HepG2 (cell line): ENCODE data around the gene SLC5A10. TPM values are rescaled to one million over a fixed set of nuclear protein-coding genes. Genes with fewer than 3 reads are reported as not detected.

Experiments
- DR1 ChIP-seq: sonication (generic); formaldehyde crosslinking; IDR thresholded peaks from 2 replicates; pipeline ENCODE4 v1.8.0; 2021; ENCODE audit warnings: mild to moderate bottlenecking, missing genetic modification reagents, inconsistent platforms
- ISL2 ChIP-seq: sonication (generic); formaldehyde crosslinking; IDR thresholded peaks from 2 replicates; pipeline ENCODE4 v1.5.0; 2020; ENCODE audit warnings: missing genetic modification reagents
- JUNB ChIP-seq: sonication (generic); formaldehyde crosslinking; IDR thresholded peaks from 2 replicates; pipeline ENCODE4 v1.8.0; 2022; ENCODE audit warnings: missing genetic modification reagents, mild to moderate bottlenecking, borderline replicate concordance
- KAT2B ChIP-seq: fragments of 150-350 bp; IDR thresholded peaks from 2 replicates; pipeline ENCODE4 v1.6.1; 2014; ENCODE audit warnings: low read depth, low read length, borderline replicate concordance
- MED8 ChIP-seq: sonication (generic); formaldehyde crosslinking; IDR thresholded peaks from 2 replicates; pipeline ENCODE4 v1.8.1; 2023; ENCODE audit warnings: mild to moderate bottlenecking, missing genetic modification reagents; ENCODE audit not compliant: insufficient replicate concordance
- RARA ChIP-seq: IDR thresholded peaks from 2 replicates; pipeline ENCODE4 v1.6.1; 2016; ENCODE audit warnings: missing genetic modification reagents, missing compliant biosample characterization
- YEATS2 ChIP-seq: sonication (generic); formaldehyde crosslinking; IDR thresholded peaks from 2 replicates; pipeline ENCODE4 v1.4.0; 2020; ENCODE audit warnings: missing genetic modification reagents, borderline replicate concordance
- ZFP36 ChIP-seq: fragments of 150-350 bp; IDR thresholded peaks from 2 replicates; pipeline ENCODE4 v1.6.1; 2018; ENCODE audit warnings: borderline replicate concordance, low read length, low read depth; ENCODE audit not compliant: partially characterized antibody
- ZNF264 ChIP-seq: sonication (generic); formaldehyde crosslinking; IDR thresholded peaks from 2 replicates; pipeline ENCODE4 v1.4.0; 2020; ENCODE audit warnings: missing genetic modification reagents
- ZNF3 ChIP-seq: IDR thresholded peaks from 2 replicates; pipeline ENCODE4 v1.7.0; 2017; ENCODE audit warnings: inconsistent platforms
- ZNF468 ChIP-seq: sonication (generic); formaldehyde crosslinking; IDR thresholded peaks from 2 replicates; pipeline ENCODE4 v1.8.0; 2022; ENCODE audit warnings: mild to moderate bottlenecking, moderate library complexity, missing genetic modification reagents
- polyA plus RNA-seq, 8 experiments: library from polyadenylated mRNA; depleted of rRNA in 3 of 8; stranded (reverse) in 7 of 8; unstranded in 1 of 8; fragments of >200 nt; fragmentation: Illumina TruSeq in 4 of 8; extraction: Trizol in 4 of 8; gene quantifications; 2 replicates each; pipeline versions ENCODE4 v1.2.1 to v1.2.3, GENCODE V29; 2011 to 2016; ENCODE audit warnings: low read depth in 4 of 8, missing spikeins in 1 of 8, mixed read lengths in 1 of 8; ENCODE audit not compliant: insufficient read depth in 1 of 8
- total RNA-seq, 5 experiments: library from RNA; depleted of rRNA; stranded (reverse); fragments of >200 nt; fragmentation: Illumina TruSeq; extraction: Trizol; gene quantifications; 2 replicates each; pipeline ENCODE4 v1.2.3, GENCODE V29; 2016; ENCODE audit warnings: low read depth in 1 of 5
- TF ChIP-seq, protein P1 (sequence below): sonication (generic); formaldehyde crosslinking; IDR thresholded peaks from 2 replicates; pipeline ENCODE4 v1.5.1; 2020; ENCODE audit warnings: missing genetic modification reagents, mild to moderate bottlenecking, borderline replicate concordance
- TF ChIP-seq, protein P2 (sequence below): IDR thresholded peaks from 2 replicates; pipeline ENCODE4 v1.6.1; 2016; ENCODE audit warnings: missing compliant biosample characterization, missing genetic modification reagents, borderline replicate concordance
- TF ChIP-seq, protein P3 (sequence below): sonication (generic); formaldehyde crosslinking; IDR thresholded peaks from 2 replicates; pipeline ENCODE4 v1.5.1; 2020; ENCODE audit warnings: mild to moderate bottlenecking, missing genetic modification reagents, moderate library complexity
- TF ChIP-seq, protein P4 (sequence below): sonication (generic); formaldehyde crosslinking; IDR thresholded peaks from 2 replicates; pipeline ENCODE4 v1.9.0; 2021; ENCODE audit warnings: missing genetic modification reagents, borderline replicate concordance

The SLC5A10 gene
- total and polyA plus RNA-seq, 2 of the 13 experiments (the other 11 are each of a cell fraction or from before 2014, with no cell fraction given): 0.05 TPM; not detected in 1

DNA sequence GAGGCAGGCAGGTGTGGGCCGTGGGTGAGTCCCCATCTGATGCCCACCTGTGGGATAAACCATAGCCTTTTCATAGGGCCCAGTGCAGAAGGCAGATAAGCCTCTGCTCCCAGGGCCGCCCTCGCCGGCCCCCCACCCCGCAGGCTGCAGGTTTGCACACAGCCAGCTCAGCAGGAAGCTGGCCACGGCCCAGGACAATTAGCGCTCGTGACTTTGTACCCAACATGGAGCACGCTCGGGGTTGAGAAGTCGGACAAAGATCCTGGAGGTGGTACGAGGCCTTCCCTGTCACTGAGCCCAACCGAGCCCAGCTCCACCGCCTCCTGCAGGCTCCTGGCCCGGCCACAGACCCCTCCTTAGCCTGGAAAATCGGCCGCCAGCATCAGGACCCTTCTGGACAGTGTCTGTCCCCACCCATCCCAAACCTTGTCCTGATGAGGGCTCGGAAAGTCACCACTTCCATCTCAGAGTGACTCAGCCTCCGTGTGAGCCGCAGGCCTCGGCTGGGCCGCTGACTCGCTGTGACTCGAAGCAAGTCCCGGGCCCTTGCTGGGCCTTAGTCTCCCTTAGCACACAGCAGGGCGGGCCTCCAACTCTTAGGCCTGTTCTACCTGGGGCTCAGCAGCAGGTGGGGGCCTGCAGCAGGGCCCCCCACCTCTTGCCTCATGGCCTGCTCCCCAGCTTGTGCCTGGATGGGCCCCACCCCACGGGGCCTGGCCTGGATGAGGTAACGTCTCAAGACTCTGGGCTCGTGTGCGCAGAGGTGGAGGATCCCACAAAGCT is 29.9 kb downstream of the SLC5A10 start (continued):
- TF ChIP-seq, protein P1, sequence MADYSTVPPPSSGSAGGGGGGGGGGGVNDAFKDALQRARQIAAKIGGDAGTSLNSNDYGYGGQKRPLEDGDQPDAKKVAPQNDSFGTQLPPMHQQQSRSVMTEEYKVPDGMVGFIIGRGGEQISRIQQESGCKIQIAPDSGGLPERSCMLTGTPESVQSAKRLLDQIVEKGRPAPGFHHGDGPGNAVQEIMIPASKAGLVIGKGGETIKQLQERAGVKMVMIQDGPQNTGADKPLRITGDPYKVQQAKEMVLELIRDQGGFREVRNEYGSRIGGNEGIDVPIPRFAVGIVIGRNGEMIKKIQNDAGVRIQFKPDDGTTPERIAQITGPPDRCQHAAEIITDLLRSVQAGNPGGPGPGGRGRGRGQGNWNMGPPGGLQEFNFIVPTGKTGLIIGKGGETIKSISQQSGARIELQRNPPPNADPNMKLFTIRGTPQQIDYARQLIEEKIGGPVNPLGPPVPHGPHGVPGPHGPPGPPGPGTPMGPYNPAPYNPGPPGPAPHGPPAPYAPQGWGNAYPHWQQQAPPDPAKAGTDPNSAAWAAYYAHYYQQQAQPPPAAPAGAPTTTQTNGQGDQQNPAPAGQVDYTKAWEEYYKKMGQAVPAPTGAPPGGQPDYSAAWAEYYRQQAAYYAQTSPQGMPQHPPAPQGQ: no peak
- TF ChIP-seq YEATS2 (CRISPR knock-in tag) (0 out of 2 replicates have a peak, but pooled peaks have one; percentile 33), ZNF3 (CRISPR knock-in tag) (peak; percentile 82), KAT2B (no peak), ZFP36 (no peak), MED8 (peak; percentile 49), JUNB (CRISPR knock-in tag) (no peak), ZNF468 (CRISPR knock-in tag) (0 out of 2 replicates have a peak, but pooled peaks have one; percentile 31), RARA (peak; percentile 73; the same call in 1 of the 2 replicates), ISL2 (CRISPR knock-in tag) (peak; percentile 76), DR1 (CRISPR knock-in tag) (no peak), ZNF264 (CRISPR knock-in tag) (peak; percentile 100)
- TF ChIP-seq, protein P2, sequence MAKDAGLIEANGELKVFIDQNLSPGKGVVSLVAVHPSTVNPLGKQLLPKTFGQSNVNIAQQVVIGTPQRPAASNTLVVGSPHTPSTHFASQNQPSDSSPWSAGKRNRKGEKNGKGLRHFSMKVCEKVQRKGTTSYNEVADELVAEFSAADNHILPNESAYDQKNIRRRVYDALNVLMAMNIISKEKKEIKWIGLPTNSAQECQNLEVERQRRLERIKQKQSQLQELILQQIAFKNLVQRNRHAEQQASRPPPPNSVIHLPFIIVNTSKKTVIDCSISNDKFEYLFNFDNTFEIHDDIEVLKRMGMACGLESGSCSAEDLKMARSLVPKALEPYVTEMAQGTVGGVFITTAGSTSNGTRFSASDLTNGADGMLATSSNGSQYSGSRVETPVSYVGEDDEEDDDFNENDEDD (CRISPR knock-in tag): peak; percentile 59; the same call in 1 of the 2 replicates
- TF ChIP-seq, protein P3, sequence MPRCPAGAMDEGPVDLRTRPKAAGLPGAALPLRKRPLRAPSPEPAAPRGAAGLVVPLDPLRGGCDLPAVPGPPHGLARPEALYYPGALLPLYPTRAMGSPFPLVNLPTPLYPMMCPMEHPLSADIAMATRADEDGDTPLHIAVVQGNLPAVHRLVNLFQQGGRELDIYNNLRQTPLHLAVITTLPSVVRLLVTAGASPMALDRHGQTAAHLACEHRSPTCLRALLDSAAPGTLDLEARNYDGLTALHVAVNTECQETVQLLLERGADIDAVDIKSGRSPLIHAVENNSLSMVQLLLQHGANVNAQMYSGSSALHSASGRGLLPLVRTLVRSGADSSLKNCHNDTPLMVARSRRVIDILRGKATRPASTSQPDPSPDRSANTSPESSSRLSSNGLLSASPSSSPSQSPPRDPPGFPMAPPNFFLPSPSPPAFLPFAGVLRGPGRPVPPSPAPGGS (CRISPR knock-in tag): peak; percentile 82; the same call in 1 of the 2 replicates
- TF ChIP-seq, protein P4, sequence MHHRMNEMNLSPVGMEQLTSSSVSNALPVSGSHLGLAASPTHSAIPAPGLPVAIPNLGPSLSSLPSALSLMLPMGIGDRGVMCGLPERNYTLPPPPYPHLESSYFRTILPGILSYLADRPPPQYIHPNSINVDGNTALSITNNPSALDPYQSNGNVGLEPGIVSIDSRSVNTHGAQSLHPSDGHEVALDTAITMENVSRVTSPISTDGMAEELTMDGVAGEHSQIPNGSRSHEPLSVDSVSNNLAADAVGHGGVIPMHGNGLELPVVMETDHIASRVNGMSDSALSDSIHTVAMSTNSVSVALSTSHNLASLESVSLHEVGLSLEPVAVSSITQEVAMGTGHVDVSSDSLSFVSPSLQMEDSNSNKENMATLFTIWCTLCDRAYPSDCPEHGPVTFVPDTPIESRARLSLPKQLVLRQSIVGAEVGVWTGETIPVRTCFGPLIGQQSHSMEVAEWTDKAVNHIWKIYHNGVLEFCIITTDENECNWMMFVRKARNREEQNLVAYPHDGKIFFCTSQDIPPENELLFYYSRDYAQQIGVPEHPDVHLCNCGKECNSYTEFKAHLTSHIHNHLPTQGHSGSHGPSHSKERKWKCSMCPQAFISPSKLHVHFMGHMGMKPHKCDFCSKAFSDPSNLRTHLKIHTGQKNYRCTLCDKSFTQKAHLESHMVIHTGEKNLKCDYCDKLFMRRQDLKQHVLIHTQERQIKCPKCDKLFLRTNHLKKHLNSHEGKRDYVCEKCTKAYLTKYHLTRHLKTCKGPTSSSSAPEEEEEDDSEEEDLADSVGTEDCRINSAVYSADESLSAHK (CRISPR knock-in tag): no peak
